ENCODE data around the gene GGT6. TPM values are rescaled to one million over a fixed set of nuclear protein-coding genes. Genes with fewer than 3 reads are reported as not detected.

Gene GGT6
- total RNA-seq, 2 donors from 2014 or later: not detected

Other genes with a start within 250 kb of the GGT6 start
- gene UBE2G1, start 193.9 kb downstream of the GGT6 start, total RNA-seq: 10 to 100 TPM; 55.3 to 82.5 TPM
- 1 to 10 TPM; 1.1 to 1.9 TPM for gene SPNS3, start 126.6 kb downstream of the GGT6 start, total RNA-seq
- not detected for gene SPNS2, start 61.7 kb downstream of the GGT6 start, total RNA-seq
- gene MYBBP1A, start 5.2 kb downstream of the GGT6 start, total RNA-seq: 100 to 1,000 TPM in 1 of 2 donors, 10 to 100 TPM in 1; 92.3 to 246 TPM
- not detected for gene SMTNL2, start 24.0 kb upstream of the GGT6 start, total RNA-seq
- gene ALOX15, start 81.1 kb upstream of the GGT6 start, total RNA-seq: not detected
- 100 to 1,000 TPM in 1 of 2 donors, 10 to 100 TPM in 1; 76.9 to 161 TPM for gene PELP1, start 143.6 kb upstream of the GGT6 start, total RNA-seq
- gene ARRB2, start 150.1 kb upstream of the GGT6 start, total RNA-seq: 100 to 1,000 TPM; 834 to 935 TPM
- 10 to 100 TPM; 27.2 to 34.6 TPM for gene MED11, start 170.9 kb upstream of the GGT6 start, total RNA-seq
- gene ZMYND15, start 179.3 kb upstream of the GGT6 start, total RNA-seq: 1 to 10 TPM; 1.0 to 2.3 TPM
- gene CXCL16, start 179.4 kb upstream of the GGT6 start, total RNA-seq: 10 to 100 TPM; 22.6 to 46.3 TPM
- not detected for gene TM4SF5, start 211.3 kb upstream of the GGT6 start, total RNA-seq
- 10 to 100 TPM in 1 of 2 donors, 1 to 10 TPM in 1; 4.5 to 15.4 TPM for gene VMO1, start 225.8 kb upstream of the GGT6 start, total RNA-seq
- gene GLTPD2, start 228.4 kb upstream of the GGT6 start, total RNA-seq: under 1 TPM in 1 of 2 donors, not detected in 1; 0.38 TPM
- 100 to 1,000 TPM; 145 to 174 TPM for gene PSMB6, start 235.6 kb upstream of the GGT6 start, total RNA-seq
- gene PLD2, start 246.6 kb upstream of the GGT6 start, total RNA-seq: 10 to 100 TPM; 38.4 to 46.9 TPM

Data from natural killer cell treated with Interleukin-12 subunit alpha and Interleukin-12 subunit beta and Interleukin-15 and Interleukin-18, amount 100 ng/mL, for 72 hours (primary cell).